CD4-positive, alpha-beta T cell treated with Interleukin-6 at 100 ng/mL for 8 hours (primary cell): ENCODE results near the gene FOLR1.

Source experiments
- DNase-seq: peaks from one replicate; pipeline ENCODE4 v3.0.0-alpha.2; 2020; ENCODE audit warnings: mixed read lengths, low spot score

Gene FOLR1

DNA sequence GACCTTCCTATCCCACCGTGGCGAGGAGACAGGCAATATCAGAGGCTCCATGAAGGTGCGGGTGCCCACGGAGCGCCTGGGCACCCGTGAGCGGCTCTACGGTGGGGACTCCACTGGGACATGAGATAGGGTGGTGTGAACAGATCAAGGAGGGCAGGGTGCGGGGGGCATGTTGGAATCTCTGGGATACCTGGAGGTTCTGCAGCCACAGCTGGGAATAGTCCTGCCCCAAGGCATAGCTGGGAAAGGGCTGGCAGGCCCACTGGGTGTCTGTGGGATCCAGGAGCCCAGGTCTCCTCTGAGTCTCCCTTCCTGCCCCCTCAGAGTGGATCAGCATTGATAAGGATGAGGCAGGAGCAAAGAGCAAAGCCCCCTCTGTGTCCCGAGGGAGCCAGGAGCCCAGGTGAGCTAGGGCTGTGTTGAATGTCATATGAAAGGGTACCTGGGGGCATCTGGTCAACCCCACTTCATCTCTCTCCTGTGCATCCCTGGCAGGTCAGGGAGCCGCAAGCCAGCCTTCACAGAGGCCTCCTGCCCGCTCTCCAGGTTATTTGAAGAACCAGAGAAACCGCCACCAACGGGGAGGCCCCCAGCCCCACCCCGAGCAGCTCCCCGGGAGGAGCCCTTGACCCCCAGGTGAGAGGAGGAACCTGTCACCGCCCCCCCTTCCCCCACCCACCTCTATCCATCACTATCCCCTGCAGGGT, 43.6 kb downstream of the FOLR1 start:
- no peak for DNase-seq

DNA sequence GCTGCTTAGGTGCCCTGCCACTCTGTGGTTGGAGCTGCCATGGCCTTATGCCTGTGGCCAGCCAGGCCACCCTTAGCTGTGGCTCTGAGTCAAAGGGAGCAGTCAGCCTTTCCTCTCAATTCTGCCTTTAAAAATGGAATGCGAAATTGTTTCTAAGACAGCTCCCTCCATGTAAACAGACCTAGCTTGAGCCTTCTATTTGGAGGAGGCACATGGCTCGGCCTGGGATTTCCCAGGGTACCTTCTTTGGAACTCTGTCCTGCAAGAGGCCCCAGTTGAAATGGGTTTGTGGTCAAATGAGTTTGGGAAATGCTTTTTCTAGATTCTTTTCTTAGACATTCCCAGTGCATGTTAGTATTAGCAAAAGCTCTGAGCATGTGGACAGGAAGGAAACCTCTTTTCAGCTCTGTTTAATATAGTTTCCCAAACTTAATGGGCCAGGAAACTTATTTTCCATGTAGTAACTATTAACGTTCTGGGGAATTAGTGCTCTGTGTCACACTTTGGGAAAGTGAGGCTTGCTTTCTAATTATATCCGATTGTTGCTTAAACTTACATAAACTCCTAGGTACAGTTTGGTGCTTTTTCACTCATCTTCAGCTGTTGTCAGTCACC, 44.2 kb downstream of the FOLR1 start:
- DNase-seq, result no peak

DNA sequence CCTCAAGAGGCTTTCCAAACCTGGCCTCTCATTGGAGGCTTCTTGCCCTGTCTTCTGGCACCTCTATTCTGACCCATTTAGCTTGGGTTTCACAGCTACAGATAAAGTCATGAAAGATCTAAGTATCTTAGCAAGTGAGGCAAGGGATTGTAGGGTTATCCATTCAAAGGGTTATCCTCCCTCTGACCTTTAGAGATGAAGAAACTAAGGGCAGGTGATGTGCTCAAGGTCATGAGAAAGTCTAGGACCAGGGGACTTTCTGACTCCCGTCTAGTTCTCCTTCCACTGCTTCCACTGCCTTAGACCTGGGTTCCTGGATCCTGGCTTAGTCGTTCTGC, 44.8 kb downstream of the FOLR1 start:
- no peak for DNase-seq

DNA sequence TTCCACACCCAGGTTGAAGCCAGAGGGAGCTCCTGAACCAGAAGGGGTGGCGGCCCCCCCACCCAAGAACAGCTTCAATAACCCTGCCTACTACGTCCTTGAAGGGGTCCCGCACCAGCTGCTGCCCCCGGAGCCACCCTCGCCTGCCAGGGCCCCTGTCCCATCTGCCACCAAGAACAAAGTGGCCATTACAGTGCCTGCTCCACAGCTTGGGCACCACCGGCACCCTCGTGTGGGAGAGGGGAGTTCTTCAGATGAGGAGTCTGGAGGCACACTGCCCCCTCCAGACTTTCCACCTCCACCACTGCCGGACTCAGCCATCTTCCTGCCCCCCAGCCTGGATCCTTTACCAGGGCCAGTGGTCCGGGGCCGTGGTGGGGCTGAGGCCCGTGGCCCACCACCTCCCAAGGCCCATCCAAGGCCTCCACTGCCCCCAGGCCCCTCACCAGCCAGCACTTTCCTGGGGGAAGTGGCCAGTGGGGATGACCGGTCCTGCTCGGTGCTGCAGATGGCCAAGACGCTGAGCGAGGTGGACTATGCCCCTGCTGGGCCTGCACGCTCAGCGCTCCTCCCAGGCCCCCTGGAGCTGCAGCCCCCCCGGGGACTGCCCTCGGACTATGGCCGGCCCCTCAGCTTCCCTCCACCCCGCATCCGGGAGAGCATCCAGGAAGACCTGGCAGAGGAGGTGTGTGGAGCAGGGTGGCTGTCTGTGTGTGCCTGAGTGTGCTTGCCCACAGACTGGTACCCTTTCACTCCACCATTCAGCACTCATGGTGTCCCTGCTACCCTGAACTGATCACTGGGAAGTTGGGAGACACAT, 45.4 kb downstream of the FOLR1 start:
- DNase-seq, result no peak

DNA sequence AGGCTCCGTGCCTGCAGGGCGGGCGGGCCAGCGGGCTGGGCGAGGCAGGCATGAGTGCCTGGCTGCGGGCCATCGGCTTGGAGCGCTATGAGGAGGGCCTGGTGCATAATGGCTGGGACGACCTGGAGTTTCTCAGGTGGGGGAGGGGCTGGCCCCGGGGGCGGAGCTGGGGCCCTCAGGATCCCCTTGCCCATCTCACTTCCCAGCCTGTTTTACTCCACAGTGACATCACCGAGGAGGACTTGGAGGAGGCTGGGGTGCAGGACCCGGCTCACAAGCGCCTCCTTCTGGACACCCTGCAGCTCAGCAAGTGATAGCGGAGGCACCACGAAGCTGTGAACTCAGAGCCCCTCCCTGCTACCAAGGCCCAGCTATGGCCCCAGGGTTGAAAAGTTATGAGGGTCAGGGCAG, 46.1 kb downstream of the FOLR1 start:
- DNase-seq, result peak; percentile 36

DNA sequence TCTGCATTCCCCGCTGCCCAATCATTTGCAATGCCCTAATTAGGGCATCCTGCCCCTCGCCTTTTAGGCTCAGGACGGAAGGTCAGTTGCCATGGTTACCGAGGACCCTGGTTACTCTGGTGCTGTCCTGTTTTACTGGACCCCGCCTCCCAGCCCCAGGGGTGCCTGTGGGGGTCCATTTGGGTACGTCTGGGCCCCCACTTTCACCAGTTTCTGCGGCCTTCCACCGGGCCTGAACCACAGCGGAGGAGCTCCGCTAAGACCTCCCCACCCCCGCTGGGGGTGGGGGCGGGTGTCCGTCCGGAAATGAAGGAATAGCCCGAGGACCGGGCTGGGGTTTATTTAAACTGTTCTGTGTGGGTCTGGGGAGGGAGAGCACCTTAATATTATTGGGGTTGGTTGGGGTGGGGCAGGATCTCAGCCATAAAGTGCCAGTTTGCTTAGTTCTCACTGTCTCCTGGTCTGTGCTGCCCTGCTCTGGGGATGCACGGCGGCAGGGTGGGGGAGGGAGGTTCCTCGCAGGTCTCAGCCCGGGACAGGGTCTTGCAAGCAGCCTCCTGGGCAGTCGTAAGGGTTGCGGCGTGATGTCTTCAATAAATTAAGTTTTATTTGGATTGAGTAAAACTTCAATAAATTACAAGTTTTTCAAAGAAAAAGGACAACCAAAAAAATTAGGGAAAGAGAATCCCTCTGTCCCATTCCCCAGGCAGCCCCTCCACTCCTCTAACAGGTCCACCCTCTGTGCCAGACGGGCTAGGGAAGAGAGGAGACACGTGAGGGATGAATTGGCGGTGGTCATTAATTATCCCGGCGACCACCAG, 46.8 kb downstream of the FOLR1 start:
- no peak for DNase-seq

DNA sequence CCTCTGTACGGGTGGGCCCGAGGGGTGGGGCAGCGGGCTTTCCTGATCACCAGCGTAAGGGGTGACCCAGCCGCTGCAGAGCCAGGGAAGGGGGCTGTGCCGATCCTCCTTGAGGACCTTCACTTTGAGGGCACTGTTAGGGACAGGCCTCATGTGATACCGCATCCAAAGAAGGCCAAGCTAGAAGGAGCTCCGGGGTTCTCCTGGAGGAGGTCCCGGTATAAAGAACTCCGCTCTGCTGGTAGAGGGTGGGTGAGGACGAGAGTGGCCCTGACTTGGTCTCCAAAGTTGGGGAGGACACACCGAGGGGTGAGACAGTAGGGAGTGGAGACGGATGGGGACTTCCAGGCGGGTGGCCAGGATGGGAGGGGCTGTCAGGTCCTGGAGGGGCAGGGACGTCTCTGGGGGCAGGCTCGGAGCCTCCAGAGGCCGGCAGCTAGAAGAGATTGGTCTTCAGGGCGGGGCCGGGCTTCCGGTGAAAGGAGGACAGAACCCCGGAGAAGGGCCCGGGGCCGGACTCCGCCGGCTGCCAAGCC, 47.4 kb downstream of the FOLR1 start:
- DNase-seq, result no peak

DNA sequence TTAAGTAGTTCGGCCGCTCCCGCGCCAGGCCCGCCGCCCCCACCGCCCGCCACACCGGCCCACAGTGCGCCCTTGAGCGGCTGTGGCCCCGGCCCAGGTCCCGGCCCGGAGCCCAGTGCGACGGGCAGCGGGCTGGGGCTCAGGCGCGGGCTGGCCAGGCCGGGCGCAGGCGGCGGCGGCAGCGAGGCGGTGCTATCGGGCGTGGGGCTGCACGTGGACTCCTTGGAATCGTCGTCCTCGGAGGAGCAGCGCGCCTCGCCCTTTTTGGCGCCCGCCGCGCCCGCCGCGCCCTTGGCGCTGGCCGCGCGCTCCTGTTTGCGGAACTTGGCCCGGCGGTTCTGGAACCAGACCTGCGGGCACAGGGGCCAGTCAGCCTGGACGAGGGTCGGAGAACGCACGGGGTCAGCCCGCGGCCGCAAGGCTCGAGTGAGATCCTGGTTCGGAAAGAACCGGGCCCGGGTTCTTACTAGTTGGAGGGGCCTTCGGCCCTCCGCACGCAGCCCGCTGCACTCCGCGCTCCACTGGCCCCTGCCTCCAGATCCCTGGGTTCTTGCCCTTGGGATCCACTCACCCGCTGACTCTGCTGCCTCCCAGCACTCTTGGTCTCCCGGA, 48.0 kb downstream of the FOLR1 start:
- no peak for DNase-seq

DNA sequence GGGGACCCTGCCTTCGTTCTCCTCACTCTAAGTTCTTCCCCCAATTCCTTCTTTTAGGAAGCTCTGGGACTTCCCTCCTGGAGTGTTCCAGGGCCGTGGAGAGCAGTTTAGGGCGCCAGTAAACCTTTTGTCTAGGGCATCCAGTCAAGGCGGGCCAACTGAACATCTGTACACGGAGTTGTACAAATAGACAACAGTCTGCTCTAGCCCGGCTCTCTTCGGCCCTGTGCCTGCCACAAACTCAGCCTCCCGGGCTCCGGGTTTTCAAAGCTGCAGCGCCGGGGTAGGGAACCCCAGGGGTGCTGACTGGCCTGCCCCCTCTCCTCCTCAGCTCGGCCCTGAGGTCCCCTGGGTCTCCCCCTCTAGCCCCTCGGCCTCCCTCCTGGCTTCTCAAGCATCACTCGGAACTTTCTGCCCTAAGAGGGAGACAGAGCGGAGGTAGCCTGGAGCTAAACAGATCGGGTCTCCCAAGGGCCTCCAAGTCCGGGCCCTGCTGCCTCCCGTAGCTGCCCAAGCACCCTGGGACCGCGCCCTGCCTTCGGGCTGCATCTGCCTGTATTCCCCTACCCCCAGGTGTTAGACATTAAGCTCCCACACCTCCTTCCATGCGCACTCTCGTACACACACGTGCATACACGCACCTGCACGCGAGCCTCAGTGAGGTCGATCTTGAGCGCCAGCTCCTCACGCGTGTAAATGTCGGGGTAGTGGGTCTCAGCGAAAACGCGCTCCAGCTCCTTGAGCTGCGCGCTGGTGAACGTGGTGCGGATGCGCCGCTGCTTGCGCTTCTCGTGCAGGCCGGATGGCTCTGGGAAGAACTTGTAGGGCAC, 48.7 kb downstream of the FOLR1 start:
- no peak for DNase-seq

DNA sequence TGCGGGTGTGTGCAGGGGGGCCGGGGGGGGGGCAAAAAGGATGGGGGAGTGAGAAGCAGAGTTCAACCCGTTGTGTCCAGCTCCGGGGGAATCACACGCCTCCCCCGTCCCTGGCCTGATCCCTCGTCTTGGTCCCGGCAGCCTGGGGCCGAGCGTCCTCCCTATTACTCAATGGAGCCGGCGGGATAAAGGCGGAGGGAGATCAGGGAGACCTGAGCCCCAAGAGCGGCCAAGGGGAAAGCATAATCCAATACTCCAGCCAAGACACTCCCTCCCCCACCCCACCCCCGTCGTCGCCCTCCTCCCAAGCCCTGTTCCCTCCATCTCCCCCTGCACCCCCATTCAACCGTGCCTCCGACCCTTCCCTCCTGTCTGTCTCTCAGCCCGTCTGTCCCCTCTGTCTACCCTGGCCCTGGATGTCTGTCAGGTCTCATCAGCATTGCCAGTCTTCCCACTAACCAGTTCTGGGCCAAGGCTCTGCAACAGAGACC, 49.4 kb downstream of the FOLR1 start:
- DNase-seq, result no peak

DNA sequence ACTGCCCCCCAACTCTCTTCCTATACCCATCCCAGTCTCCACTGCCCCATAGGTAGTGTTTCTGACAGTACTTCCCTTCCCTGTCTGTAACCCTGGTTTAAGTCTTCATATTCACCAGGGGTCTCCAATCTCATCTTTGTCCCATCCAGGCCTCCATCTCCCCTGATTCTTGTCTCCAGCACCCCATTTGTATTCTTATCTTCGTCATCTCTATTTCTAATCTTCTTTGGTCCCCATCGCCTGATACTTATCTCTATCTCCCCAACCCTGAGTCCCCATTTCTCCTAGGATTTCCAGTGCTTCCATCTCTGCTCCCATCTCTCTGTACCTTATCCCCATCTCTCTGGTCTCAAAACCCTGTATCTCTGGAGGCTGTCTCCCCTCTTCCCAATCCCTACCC, 50.2 kb downstream of the FOLR1 start:
- DNase-seq, result no peak

DNA sequence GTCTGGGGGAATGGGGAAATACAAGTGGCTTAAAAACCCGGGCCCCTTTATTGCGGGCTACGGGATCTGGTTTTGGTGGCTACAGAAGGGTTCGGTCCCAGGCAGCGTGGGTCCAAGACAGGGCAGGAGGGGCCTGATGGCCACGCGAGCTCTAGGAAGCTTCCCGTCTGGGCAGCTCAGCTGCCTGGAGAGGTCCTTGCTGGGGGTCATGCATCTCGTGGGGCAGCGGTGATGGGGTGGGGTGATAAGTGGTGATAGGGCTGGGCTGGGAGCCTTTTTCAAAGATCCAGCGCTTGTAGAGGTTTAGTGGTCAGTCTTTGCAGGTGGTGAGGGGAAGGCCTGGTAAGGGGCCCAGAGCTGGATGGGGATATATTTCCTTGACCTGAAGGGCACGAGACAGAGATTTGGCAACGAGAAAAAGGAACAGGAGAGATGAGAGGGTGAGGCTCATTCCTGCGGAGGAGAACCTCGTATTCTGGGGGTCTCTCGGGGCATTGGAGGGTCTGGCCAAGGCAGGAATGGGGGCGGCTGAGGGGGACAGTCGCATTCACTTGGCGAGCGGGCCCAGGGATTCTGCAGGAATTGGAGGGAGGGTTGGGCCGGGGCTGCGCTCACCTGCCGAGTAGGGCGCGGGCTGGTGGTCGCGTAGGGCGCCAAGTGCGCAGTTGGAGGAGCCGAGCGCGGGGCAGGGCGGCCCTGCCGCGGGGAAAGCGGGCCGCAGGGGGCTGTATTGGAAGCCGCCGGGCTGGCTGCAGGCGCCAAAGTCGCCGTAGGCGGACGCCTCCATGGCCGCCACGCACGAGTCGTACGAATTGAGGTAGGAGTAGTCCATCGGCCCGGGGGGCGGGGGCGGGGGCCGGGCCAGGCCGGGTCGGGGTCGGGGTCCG, 51.5 kb downstream of the FOLR1 start:
- no peak for DNase-seq

DNA sequence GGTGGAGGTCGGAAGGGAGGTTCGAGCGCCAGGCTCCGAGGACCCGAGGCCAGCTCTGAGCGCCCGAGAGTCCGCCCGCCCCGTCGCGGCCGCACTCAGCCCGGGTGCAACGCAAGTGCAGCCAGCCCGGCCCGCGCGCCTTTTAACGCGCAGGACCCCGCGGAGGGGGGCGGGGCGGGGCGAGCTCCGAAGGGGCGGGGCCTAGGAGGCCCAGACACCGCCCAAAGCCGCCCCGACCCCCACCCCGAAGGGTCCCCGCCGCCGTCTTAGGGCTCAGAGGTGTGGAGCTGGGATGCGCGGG, 52.1 kb downstream of the FOLR1 start, which contains the start of gene PHOX2A:
Gene PHOX2A, minus strand, starts transcription at position 117 of the 301 bp plus-strand sequence. CDS start 172 bp downstream, outside the sequence.
- DNase-seq, result no peak

DNA sequence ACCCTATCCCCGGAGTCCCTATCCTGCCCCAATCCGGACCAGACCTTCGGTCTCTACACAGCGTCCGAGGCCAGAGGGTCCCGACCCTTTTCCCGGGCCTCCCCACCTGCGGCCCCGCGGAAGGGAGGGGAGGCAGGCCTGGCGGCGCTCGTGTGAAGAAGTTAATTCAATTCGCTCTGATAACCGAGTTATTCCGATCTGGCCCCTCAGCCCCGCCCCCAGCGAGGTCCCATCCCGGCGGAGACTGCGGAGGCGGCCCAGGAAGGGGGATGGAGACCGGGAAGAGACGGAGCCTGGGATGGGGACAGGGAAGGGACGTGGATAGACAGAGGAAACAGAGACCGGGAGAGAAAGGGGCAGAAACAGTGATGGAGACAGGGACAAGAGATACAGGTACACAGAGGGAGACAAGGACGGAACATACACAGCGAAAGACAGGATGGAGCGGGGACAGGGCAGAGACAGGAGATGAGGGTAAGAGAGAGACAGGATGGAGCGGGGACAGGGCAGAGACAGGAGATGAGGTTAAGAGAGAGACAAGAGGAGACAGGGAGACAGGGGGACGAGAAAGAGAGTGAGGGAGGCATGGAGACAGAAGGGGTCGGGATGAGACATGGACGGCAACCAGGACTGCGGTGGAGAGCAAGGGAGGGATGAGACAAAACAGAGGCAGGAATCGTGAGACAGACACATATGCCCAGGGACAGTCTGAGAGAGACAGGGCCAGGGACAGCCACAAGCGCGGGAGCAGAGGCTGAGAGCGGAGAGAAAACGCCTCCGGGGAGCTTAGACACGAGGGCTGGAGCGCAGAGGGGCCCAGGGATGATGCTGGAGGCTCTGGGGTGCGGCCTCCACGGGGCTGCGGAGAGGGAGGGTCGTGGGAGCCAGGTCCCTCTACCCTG, 52.7 kb downstream of the FOLR1 start:
- no peak for DNase-seq

DNA sequence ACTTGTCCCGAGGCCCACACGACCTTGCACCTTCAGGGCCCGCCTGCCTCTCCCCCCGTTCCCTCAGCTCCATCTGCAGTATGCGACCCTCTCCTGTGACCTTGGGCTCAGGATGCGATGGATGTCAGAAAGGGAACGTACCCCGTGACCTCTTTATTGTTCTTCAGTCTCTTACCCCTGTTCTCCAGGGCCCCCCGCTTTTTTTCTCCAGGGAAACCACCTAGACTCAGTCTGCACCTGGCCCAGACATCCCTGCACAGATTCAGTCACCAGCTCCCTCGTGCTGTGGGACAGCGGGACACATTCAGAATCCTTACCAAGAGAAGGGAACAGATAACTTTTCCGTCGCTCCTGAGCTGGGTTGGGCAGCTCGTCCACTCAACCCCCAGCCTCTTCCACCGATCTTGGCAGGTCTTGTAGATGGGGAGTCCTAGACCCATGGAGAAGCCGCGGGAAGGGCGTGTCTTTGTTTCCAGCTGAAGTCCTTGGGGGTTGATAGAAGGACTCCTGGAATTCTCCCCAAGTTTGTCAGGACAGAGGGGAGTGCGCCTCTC, 53.4 kb downstream of the FOLR1 start:
- DNase-seq, result no peak
